ENCODE results near the gene SLC5A10. TPM values are rescaled to one million over a fixed set of nuclear protein-coding genes. Genes with fewer than 3 reads are reported as not detected.
"Not testable (repeated sequence)": the region's sequence is repeated elsewhere in the genome, so short reads cannot be mapped to it uniquely, and the experiment has no call there.

The SLC5A10 gene
- total RNA-seq, 1 experiment from 2014 or later, result not detected

- no peak overlapping the region for H3K4me3 ChIP-seq (ENCODE audit: low read depth in 2 of 2, low read length in 2 of 2)
- H3K27ac ChIP-seq (ENCODE audit: low read length), result no peak overlapping the region
- no TSS peak for BruUV-seq (replicated peaks)
- POLR2A ChIA-PET, result interaction anchor here (0.8 kb wide), 1 partner anchor 21 kb away, joined by 3 read pairs; no protein-coding TSS in a partner anchor
- no peak for DNase-seq (ENCODE audit: low read depth, low spot score)
- no peaks in the 10 kb centered on the region for H3K4me1 ChIP-seq (ENCODE audit: control insufficient read depth, insufficient read depth, low read length)
- no peak for ATAC-seq
- H3K36me3 ChIP-seq (ENCODE audit: control insufficient read depth, insufficient read depth, low read length), result no peaks in the 10 kb centered on the region
- H3K27me3 ChIP-seq (ENCODE audit: control insufficient read depth, insufficient read depth, low read length), result no peaks in the 10 kb centered on the region
- intact Hi-C loops (cut with micrococcal nuclease; ENCODE audit: unreplicated experiment) (no loop called here), in situ Hi-C loops (cut with HindIII; ENCODE audit: low pct_unique_long_range_greater_than_20kb, low sequenced_read_pairs) (no loop called here)
- CTCF ChIA-PET, result interaction anchor here (1.5 kb wide), 1 partner anchor 62 kb away, joined by 3 read pairs; no protein-coding TSS in a partner anchor
- no peaks in the 10 kb centered on the region for H3K9me3 ChIP-seq (ENCODE audit: control insufficient read depth, insufficient read depth, low read depth, low read length)
- TF ChIP-seq POLR2AphosphoS5 (IDR thresholded peaks at IDR 0.05; ENCODE audit: low read depth, low read length) (no peak), TCF7L2 (IDR thresholded peaks at IDR 0.05; ENCODE audit: low read depth, low read length) (no peak), REST (IDR thresholded peaks at IDR 0.05; ENCODE audit: insufficient read depth in 1 of 2, low read depth in 2 of 2, low read length in 1 of 2) (no peak), SIN3A (IDR thresholded peaks at IDR 0.05; ENCODE audit: borderline replicate concordance, insufficient read depth, low read depth, low read length) (no peak), CTCF (IDR thresholded peaks at IDR 0.05) (no peak)
Measured at GRCh38 chr17:19023209-19023999, 71.4 kb downstream of the SLC5A10 start.

- Histone ChIP-seq H3K4me3 (ENCODE audit: low read depth in 2 of 2, low read length in 2 of 2) (no peak overlapping the region), H3K36me3 (ENCODE audit: control insufficient read depth, insufficient read depth, low read length) (no peaks in the 10 kb centered on the region), H3K9me3 (ENCODE audit: control insufficient read depth, insufficient read depth, low read depth, low read length) (no peaks in the 10 kb centered on the region), H3K27me3 (ENCODE audit: control insufficient read depth, insufficient read depth, low read length) (no peaks in the 10 kb centered on the region), H3K4me1 (ENCODE audit: control insufficient read depth, insufficient read depth, low read length) (no peaks in the 10 kb centered on the region), H3K27ac (ENCODE audit: low read length) (no peak overlapping the region)
- in situ Hi-C loops (cut with HindIII; ENCODE audit: low pct_unique_long_range_greater_than_20kb, low sequenced_read_pairs), result no loop called here
- ATAC-seq, result no peak
- CTCF ChIA-PET, result no interaction called here
- BruUV-seq (replicated peaks), result no TSS peak
- no peak for DNase-seq (ENCODE audit: low read depth, low spot score)
- TF ChIP-seq REST (IDR thresholded peaks at IDR 0.05; ENCODE audit: insufficient read depth in 1 of 2, low read depth in 2 of 2, low read length in 1 of 2) (no peak), SIN3A (IDR thresholded peaks at IDR 0.05; ENCODE audit: borderline replicate concordance, insufficient read depth, low read depth, low read length) (no peak), TCF7L2 (IDR thresholded peaks at IDR 0.05; ENCODE audit: low read depth, low read length) (no peak), POLR2AphosphoS5 (IDR thresholded peaks at IDR 0.05; ENCODE audit: low read depth, low read length) (no peak), CTCF (IDR thresholded peaks at IDR 0.05) (no peak)
- POLR2A ChIA-PET, result no interaction called here
- intact Hi-C loops (cut with micrococcal nuclease; ENCODE audit: unreplicated experiment), result no loop called here
Measured at GRCh38 chr17:19024101-19025078, 72.4 kb downstream of the SLC5A10 start.

- H3K4me3 ChIP-seq (ENCODE audit: low read depth in 2 of 2, low read length in 2 of 2); H3K27ac ChIP-seq (ENCODE audit: low read length); H3K27me3 ChIP-seq (ENCODE audit: control insufficient read depth, insufficient read depth, low read length); DNase-seq (ENCODE audit: low read depth, low spot score); H3K9me3 ChIP-seq (ENCODE audit: control insufficient read depth, insufficient read depth, low read depth, low read length); BruUV-seq (replicated peaks); intact Hi-C loops (cut with micrococcal nuclease; ENCODE audit: unreplicated experiment); ATAC-seq; POLR2A ChIA-PET; in situ Hi-C loops (cut with HindIII; ENCODE audit: low pct_unique_long_range_greater_than_20kb, low sequenced_read_pairs); H3K4me1 ChIP-seq (ENCODE audit: control insufficient read depth, insufficient read depth, low read length); CTCF ChIA-PET; H3K36me3 ChIP-seq (ENCODE audit: control insufficient read depth, insufficient read depth, low read length): not testable (repeated sequence)
Measured at GRCh38 chr17:19028671-19029070, 76.7 kb downstream of the SLC5A10 start.

All from Panc1 (cell line).